NCI-H510A (cell line): ENCODE data around the gene SLC26A9.
A peak's percentile ranks its signal among the peaks of the same experiment; 100 is the strongest.

Source experiments
- DNase-seq: peaks from one replicate; lab custom pipeline; 2025; lab: John Stamatoyannopoulos, UW

The SLC26A9 gene

GRCh38 chr1:205948886-205949285, 5.6 kb upstream of the SLC26A9 start:
- DNase-seq, result no peak

DNA sequence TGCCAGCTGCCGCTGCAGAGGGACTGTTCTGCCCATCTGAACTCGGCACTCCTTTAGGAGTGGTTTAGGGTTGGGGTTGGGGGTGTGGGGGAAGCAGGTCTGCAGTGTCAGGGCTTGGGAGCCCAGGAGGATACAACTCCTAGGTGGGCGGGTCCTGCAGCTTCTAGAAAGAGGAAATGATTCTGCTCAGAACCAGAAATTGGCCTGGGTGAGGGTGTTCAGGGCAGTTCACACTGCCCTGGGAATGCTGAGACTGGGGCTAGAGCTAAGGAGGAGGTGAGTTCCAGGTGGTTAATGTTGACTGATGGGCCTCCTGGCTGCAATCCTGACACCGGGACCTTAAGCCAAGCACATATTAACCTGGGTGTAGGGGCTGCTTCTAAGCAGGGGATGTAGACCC, 4.8 kb upstream of the SLC26A9 start:
- no peak for DNase-seq

DNA sequence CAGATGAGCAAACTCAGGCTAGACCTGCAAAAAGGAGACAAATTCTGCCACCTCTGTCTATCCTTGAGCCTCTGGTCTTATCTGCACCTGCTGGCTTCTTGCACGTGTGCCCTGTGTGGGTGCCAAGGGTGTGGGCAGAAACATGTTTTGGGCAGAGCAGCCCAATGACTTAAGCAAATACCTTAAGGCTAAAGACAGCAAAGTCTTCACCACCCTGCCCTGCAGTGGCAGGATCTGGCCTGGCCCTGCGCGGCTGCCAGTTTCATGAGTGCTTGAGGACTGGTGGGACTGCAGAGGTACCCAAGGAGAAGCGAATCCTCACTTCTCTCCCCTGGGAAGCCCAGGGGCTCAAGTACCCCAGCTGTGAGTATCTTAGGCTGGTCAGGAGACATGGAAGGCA, 3.8 kb upstream of the SLC26A9 start:
- no peak for DNase-seq

DNA sequence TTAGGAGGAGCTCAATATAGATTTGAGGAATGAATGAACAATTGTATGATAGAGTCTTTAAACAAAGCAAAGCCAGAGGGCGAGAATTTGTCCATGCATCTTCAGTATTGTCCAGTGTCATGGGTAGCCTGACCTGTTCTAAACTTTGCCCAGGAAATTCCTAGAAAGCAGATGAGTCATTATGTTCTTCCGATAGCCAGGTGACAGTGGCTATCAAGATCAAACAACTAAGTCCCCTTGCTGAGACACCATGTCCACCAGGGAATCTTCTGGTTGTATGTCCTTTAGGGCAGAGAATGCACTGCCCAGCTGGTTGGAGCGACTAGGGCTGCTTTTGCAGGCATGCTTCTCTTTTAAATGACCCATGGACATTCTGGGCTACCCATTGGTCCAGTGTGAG, 1.8 kb upstream of the SLC26A9 start:
- no peak for DNase-seq

DNA sequence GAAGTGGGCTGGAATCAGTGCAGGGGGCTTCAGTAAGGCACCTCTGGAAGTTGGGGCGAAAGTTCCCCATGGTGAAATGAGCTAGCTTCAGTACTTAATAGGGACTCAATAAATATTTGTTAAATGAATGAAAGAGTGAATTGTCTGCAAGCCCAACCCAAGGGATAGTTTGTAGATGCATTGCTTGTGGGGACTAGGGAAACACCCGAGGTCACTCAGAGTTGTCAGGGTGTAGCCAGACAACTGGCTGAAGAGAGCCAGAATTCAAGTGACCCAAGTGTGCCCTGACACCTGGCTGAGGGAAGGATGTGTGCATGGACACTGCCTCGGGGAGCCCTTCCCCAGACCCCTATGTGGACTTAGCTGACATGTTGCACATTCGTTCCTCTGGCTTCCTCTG, 1.3 kb upstream of the SLC26A9 start:
- no peak for DNase-seq

GRCh38 chr1:205942631-205943159, 561 bp downstream of the SLC26A9 start:
- DNase-seq, result no peak

GRCh38 chr1:205940710-205941109, 2.5 kb downstream of the SLC26A9 start:
- no peak for DNase-seq

DNA sequence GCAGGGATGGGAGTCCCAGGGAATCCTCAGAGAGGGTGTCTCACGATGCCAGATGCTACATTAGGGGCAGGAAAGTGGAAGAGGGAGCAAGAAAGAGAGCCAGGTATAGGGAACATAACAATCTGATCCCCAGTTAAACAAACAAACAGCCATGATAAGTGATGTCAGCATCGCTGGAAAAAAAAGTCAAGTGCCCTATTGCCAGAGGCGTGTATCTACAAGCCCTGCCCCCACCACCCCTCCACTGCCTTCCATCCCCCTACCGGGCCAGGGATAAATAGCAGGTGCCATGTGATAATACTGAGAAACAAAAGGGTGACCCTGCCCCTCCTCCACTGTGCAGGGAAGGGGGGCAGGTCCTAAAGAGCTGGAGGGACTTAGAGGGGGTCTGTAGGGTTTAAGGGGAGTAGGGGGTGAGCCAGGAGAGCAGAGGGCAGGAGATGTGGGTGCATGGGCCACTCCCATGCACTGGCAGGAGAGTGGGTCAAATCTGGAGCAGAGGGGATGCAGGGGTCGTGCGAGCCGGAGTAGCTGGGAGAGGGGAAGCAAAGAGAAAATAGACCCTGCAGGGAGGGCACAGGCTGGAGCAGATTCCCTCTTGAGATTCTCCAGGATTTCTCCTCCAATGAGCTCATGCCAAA, 3.4 kb downstream of the SLC26A9 start:
- DNase-seq, result peak; percentile 90

DNA sequence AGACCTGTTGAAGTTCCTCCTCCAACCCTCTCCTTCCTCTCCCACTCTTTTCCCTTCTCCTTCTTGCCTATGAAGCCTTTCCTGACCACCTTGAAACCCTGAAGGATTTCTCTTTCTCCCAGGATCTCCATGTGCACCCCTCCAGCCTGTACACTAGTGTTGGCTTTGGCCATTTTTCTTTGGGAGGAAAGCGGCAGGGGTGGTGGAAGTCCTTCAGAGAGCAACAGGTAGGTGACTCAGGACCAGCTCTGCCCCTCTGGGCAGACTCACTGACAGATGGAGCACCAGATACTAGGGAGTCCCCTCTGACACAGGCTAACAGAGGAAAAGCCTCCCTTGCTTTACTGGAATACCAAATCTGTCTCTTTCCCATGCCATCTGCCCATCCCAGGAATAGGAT, 4.6 kb downstream of the SLC26A9 start:
- DNase-seq, result no peak

GRCh38 chr1:205936846-205937586, 6.2 kb downstream of the SLC26A9 start:
- DNase-seq, result no peak

GRCh38 chr1:205936311-205936710, 6.9 kb downstream of the SLC26A9 start:
- DNase-seq, result no peak

DNA sequence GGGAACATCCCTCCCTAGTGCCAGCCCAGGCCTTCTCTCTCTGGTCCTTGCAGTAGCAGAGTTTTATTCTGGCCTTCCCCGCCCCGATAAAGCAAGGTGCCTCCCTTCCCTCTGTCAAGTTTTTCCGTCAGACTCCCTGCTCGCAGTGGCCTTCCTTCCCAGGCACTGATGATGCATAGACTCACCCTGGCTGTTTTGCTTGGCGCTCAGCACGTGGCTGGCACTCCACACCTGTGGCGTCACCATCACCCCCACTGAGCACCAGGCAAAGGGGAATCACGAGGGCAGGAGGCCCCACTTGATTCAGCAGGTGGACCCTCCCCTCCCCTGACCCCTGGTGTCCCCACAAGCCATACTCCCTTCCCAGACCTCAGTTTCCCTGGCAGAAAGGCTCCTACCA, 7.4 kb downstream of the SLC26A9 start:
- no peak for DNase-seq

- DNase-seq, result peak; percentile 71
These were observed 8.5 kb downstream of the SLC26A9 start for GRCh38 chr1:205934788-205935187.

DNA sequence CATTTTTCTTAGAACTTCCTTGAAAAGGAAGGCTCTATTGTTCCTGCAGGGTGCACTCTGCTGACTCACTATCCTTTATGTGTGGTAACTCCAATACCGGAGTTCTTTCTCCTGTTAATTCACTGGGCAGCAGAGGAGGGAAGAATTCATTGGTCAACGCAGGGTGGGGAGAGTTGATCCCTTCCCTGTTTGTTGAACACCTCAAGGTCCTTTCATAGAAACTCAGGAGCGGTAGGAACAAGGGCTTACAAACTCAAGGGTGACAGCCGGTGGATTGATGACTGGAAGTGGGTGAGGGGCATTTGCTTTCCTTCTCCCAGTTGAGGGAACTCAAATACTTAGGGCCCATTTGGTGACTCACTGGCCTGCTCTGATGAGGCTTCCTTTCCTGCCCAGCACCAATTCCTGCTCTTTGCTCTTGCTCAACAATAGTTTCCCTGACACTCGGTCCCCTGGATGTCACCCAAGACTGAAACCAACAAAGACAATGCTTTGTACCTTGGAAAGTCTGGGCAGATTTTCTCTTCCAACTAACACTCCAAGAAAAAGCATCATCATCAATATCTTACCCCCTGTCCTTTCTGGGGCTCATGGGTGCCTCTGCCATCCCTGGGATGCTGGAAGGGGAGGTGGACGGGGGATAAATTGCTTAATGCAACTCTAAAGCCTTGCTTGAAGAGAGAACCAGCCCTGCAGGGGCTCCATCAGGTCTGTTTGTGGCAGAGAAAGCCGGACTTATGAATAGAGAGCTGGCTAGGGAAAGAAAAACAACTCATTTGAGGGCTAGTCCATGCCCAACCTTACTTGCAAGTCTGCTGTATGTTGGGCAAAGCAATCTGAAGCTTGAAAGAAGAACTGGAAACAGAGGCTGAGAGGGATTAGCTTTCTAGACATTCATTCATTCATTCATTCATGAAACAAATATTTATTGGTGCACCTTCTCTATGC, 9.3 kb downstream of the SLC26A9 start:
- no peak for DNase-seq

- no peak for DNase-seq
These were observed 10.5 kb downstream of the SLC26A9 start for GRCh38 chr1:205932776-205933175.

DNA sequence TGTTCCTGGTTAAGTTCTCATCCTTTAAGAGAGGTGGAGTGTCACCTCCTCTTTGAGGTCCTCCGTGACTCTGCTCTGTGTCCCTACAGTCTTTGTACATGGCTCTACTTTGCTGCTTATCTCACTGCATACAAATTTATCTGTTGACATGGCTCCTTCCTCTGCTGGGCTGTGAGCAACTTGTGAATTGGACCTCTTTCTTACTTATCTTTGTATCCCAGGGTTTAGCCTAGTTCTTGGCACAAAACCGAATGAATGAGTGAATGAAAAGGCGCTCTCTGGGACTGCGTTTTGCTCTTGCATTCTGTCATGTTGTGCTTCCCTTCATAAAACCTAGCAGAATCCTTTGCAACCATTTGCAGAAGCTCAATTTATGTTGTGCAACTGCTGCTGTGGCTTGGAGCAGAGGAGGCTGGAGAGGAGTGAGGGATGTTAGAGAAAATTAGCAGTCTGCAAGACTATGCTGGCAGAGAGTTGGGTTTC, 12.4 kb downstream of the SLC26A9 start:
- DNase-seq, result no peak

GRCh38 chr1:205930195-205930577, 13.1 kb downstream of the SLC26A9 start:
- no peak for DNase-seq

DNA sequence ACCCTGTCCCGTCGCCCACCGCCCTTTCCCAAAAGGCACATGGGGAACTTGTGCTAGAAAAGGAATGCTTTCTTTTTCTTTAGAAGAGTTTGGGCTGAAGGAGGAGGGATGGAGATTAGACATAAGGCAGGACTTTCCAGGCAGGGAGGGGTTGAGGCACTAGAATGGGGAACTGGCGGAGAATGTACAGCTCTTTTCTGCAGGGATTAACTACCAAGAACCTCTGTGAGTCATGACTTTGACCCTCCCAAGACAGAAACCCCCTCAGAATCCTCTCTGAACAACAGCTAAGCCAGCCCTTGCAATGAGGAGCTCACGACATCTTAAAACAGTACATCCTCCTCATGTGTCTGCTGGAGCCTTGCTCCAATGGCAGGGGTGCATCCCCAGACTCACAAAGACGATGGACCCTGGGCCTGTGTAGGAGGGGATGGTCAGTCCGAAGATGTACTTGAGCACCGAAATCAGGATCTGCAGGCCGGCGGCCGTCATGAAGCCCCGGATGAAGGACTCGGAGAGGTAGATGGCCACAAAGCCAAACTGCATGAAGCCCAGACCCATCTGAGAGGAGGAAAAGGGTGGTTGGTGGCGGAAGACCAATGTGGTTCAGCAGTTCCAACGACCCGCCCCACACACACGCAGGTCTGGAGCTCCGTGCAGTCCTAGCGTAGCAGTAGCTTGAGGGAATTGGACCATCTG, 13.6 kb downstream of the SLC26A9 start:
- no peak for DNase-seq

- no peak for DNase-seq
These were observed 14.9 kb downstream of the SLC26A9 start for GRCh38 chr1:205928317-205928716.

DNA sequence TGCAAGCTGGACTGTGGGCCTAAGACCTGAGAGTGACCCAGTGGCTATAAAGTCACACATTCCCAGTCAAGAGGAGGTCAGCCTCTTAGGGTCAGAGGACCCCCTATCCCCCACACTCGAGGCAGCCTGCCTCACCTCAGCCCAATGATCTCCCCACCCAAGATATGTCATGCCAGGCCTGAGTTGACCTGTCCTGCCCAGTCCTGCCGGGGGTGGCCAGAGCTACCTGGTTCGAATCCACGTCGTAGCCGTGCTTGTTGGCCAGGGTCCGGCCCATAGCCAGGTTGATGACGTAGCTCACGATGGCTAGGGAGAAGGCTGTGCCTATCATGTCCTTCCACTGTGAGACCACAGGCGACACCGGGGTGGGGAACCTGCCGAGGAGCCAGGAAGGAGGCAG, 15.6 kb downstream of the SLC26A9 start:
- no peak for DNase-seq

- no peak for DNase-seq
These were observed 16.0 kb downstream of the SLC26A9 start for GRCh38 chr1:205927247-205927646.

- DNase-seq, result no peak
These were observed 16.6 kb downstream of the SLC26A9 start for GRCh38 chr1:205926636-205927035.
